Astrocyte of the cerebellum (primary cell): ENCODE data around the gene HMCN2.

Experiments used
- DNase-seq: peaks from one replicate; pipeline ENCODE4 v3.0.0-alpha.2; 2011; ENCODE audit warnings: low read depth
- H3K4me3 ChIP-seq: 2 replicates; pipeline ENCODE4 v1.5.1; 2011; ENCODE audit warnings: mild to moderate bottlenecking, low read depth, low read length, moderate library complexity
- in situ Hi-C: cut with HindIII; loops from 2 replicates; pipeline ENCODE4 v1.10.0; 2017; ENCODE audit warnings: low sequenced_read_pairs
- TF ChIP-seq, protein P1 (sequence below): IDR thresholded peaks from 2 replicates; pipeline ENCODE4 v1.5.1; 2012; ENCODE audit warnings: low read length, low read depth, moderate library complexity, mild to moderate bottlenecking; ENCODE audit errors: missing control alignments

The HMCN2 gene

DNA sequence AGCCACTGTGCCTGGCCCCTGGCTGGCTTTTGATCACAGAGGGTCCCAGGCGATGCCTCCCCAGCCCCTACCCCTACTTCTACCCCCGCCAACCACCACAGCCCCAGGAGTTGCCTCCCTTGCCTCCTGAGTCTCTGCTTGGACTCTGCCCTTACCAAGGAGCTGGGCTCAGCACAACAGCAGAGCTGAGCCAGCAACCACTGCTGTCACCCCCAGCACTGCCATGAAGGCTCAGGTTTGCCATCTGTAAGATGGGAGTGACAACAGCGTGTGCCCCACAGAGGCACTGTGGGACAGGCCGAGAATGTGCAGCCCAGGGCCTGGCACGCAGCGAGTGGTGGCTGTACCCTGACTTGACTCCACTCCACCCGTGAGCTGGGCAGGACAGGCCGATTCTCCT is 116.1 kb downstream of the HMCN2 start:
- TF ChIP-seq, protein P1, sequence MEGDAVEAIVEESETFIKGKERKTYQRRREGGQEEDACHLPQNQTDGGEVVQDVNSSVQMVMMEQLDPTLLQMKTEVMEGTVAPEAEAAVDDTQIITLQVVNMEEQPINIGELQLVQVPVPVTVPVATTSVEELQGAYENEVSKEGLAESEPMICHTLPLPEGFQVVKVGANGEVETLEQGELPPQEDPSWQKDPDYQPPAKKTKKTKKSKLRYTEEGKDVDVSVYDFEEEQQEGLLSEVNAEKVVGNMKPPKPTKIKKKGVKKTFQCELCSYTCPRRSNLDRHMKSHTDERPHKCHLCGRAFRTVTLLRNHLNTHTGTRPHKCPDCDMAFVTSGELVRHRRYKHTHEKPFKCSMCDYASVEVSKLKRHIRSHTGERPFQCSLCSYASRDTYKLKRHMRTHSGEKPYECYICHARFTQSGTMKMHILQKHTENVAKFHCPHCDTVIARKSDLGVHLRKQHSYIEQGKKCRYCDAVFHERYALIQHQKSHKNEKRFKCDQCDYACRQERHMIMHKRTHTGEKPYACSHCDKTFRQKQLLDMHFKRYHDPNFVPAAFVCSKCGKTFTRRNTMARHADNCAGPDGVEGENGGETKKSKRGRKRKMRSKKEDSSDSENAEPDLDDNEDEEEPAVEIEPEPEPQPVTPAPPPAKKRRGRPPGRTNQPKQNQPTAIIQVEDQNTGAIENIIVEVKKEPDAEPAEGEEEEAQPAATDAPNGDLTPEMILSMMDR = no peak
- in situ Hi-C loops = no loop called here

DNA sequence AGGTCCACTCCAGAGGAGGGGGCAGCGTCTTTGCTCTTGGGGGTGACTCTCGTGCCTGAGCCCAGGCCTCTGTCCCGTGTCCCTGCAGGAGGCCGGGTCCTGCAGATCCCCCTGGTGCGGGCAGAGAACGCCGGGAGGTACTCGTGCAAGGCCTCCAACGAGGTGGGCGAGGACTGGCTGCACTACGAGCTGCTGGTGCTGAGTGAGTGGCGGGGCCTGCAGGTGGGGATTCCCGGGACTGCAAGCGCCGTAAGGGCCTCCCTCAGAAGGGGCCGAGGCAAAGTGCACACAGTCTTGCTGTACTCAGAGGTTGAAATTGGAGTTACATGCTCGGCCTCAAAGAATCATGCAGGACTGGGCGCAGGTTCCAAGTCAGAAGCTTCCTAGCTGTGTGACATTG is 116.5 kb downstream of the HMCN2 start:
- no peak for DNase-seq
- TF ChIP-seq, protein P1 = no peak
- in situ Hi-C loops = no loop called here
- no peak overlapping the region for H3K4me3 ChIP-seq

More for the DNA sequence above, 116.1 kb downstream of the HMCN2 start:
- H3K4me3 ChIP-seq = no peak overlapping the region
- DNase-seq = no peak

DNA sequence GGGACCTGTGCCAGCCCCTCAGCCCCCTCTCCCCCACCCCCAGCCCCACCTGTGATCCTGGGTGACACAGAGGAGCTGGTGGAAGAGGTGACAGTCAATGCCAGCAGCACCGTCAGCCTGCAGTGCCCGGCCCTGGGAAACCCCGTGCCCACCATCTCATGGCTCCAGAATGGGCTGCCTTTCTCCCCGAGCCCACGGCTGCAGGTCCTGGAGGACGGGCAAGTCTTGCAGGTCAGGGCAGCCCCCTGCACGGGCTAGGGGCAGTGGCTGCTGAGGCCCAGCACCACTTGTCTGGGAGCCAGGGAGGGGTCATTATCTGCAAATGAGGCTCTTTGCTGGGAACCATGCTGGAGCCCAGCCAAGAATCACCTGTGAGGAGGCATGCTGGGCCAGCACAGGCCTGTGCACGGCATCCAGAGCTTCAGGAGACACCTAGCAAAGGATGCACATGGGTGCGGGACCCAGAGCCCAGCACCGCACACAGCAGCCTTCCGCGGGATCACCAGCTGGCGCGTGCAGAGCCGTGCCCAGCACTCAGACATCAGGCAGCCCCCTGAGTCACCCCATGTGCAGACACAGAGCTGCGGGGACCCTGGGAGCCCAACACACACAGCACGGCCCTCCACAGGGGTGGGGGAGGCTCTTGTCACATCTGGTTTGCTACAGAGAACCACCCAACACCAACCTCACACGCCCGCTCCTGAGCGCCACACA is 117.2 kb downstream of the HMCN2 start:
- TF ChIP-seq, protein P1 = no peak
- H3K4me3 ChIP-seq = no peak overlapping the region
- DNase-seq = no peak
- in situ Hi-C loops = no loop called here

DNA sequence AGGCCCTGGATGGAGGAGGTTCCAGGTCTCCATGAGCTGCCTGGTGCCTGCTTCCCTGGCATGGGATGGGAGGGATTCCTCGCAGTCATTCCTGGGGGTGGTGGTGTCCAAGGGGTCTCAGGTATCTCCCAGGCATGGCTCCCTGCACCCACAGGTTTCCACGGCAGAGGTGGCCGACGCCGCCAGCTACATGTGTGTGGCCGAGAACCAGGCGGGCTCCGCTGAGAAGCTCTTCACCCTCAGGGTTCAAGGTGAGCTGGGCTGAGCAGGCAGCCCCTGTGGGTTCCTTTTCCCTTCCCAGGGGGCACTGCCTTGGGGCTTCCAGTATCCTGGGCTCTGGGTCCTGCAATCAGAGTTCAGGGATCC is 117.8 kb downstream of the HMCN2 start:
- H3K4me3 ChIP-seq = no peak overlapping the region
- TF ChIP-seq, protein P1 = no peak
- in situ Hi-C loops = no loop called here
- DNase-seq = no peak

DNA sequence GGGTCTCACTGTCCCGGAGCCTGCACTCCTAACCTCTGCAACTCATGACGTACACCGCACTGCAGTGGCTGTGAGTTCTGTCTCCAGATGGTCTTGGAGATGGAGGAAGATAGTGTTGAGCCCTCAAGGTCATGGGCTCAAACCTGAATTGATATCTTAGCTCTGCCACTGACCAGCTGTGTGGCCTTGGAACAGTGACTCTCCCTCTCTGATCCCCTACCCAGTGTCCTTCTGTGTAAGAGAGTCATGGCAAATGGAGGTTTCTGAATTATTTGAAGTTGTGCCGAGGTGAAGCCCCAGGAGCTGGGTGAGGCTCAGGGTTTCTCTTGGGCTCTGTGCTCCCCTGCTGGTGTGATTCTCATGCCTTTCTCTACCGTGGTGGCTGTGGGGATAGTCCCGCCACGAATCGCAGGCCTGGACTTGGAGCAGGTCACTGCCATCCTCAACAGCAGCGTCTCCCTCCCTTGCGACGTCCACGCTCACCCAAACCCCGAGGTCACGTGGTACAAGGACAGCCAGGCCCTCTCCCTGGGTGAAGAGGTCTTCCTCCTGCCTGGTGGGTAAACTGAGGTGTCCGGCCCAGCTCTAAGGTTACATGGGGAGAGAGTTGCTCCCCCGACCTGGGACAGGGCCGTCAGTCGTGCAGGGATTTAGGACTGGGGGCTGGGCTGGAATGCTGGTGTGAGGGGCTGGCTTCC is 118.6 kb downstream of the HMCN2 start:
- TF ChIP-seq, protein P1 = no peak
- H3K4me3 ChIP-seq = no peak overlapping the region
- no peak for DNase-seq
- in situ Hi-C loops = no loop called here

DNA sequence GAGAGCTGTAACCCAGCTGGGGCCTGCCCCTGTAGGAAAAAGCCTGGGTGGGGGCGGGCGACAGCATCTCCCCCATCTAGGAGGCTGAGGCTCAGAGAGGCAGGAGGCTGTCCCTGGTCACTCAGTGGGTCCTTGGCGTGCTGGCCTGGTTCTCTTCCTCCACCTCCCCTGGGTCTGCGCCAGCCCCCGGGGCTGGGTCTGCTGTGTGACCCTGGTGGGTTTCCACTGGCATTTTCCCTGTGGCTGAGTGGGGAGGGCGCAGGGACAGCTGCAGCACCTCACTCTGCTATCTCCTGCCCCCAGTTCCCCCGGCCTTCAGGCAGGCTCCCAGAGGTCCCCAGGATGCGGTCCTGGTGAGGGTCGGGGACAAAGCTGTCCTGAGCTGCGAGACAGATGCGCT is 119.7 kb downstream of the HMCN2 start:
- no peak for DNase-seq
- TF ChIP-seq, protein P1 = no peak
- no peak overlapping the region for H3K4me3 ChIP-seq
- in situ Hi-C loops = no loop called here
